ENCODE data around the gene ECM2.

Gene ECM2

DNA sequence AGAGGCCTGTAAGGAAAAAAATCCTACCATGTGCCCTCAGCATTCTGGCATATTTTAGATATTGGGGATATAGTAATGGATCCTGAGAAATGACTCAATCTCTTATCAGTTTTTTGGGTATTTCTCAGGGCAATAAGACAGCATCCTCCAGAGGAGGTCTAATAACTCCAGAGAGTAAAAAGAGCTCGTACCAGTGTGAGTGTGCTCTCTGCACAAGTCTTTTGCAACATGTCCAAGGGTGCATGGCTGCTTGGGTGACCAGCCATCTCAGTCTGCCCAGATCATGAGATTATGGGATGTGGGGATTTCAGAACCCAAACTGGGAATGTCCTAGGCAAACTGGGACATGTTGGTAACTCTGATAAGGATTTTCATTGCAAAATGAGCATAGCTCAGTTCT lies 68.7 kb downstream of the ECM2 start:
- DNase-seq (ENCODE audit: low read depth in 2 of 2), result no peak

DNA sequence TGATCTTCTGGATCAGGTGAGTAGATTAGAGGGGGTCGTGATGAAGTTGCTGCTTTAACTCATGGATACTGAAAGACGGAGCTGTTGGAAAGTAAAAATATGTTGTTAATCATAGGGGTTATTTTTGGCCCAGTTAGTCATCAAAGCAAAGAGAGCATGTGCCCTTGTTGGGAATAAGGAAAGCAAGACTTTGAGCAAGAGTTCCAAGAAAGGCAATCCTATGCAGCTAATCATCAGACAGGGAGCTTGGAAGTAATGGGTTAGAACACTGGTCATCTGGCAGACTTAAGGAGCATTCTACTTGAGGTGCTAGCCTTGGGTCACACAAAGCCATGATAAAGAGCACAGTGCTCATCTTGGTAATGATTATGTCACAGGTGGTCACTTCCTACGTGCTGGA lies 71.8 kb downstream of the ECM2 start:
- DNase-seq (ENCODE audit: low read depth in 2 of 2), result no peak

- DNase-seq (ENCODE audit: low read depth in 2 of 2), result no peak
These were observed 72.4 kb downstream of the ECM2 start for GRCh38 chr9:92463387-92463786.

DNA sequence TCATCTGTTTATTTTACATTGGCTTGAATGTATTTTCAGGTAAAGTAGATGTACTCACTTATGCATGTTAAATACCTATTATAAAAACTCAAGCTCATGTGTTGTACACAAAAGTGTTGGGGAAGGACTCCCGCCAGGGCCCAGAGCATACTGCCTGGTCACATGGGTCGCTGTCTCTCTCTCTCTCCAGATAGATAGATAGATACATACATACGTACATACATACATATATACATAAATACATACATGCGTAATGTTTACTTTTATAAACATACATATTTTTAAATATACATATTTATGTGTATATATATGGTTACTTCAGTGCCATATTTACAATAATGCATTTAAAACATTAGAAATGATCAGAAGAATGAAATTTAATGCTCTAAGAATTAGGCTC lies 78.2 kb downstream of the ECM2 start:
- no peak for DNase-seq (ENCODE audit: low read depth in 2 of 2)

DNA sequence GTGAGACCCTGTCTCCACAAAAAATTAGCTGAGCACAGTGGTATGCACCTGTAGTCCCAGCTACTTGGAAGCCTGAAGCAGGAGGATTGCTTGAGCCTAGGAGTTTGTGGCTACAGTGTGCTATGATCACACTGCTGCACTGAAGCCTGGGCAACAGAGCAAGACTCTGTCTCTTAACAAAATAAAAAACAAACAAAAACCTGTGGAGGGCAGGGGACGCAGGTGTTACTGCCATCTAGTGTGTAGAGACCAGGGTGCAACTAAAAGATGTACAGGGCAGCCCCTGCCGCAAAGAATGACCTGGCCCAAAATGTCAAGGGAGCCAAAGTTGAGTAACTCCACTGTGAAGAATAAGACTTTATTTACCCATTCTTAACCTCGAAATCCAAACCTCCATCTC lies 80.6 kb downstream of the ECM2 start:
- no peak for DNase-seq (ENCODE audit: low read depth in 2 of 2)

DNA sequence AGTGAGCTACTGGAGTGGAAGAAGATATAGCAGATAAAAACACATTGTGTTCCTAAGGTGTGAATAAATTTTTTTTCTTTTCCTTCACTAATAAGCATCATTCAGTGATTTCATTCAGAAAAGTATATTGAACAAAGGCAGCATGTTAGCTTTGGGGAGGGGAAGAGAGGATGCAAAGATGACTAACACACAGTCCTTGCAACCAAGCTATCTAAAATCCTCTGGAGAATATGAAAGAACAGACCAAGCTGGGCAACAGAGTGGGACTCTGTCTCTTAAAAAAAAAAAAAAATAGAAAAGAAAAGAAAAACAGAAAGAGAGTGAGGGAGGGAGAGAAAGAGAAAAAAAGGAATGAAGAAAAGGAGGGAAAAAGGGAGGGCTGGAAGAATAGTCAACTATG lies 89.3 kb downstream of the ECM2 start:
- no peak for DNase-seq (ENCODE audit: low read depth in 2 of 2)

All from stimulated activated CD8-positive, alpha-beta memory T cell treated with anti-CD3 and anti-CD28 coated beads, Interleukin-2, amount 100 ng/mL, for 1 hour (primary cell).